Right lobe of liver (tissue), 4 donors: ENCODE data around the gene IFIT5.
"Not testable (repeated sequence)": the region's sequence is repeated elsewhere in the genome, so short reads cannot be mapped to it uniquely, and the experiment has no call there.

ENCODE experiments used
- POLR2A ChIP-seq: fragments of 450-650 bp; IDR thresholded peaks from one replicate; pipeline ENCODE4 v1.6.1; 2017; ENCODE audit warnings: antibody characterized with exemption, mild to moderate bottlenecking
- TF ChIP-seq, protein P1 (sequence below), 4 donors: fragments of 200-600 bp in 3 of 4; fragments of 450-650 bp in 1 of 4; IDR thresholded peaks; one replicate each; pipeline versions ENCODE4 v1.5.1 to v1.8.0; 2016 to 2022; ENCODE audit warnings: antibody characterized with exemption in 4 of 4, mild to moderate bottlenecking in 2 of 4
- donor health status: DM: no; HTN: no; CAD: no.
- donor health status: DM: no; HTN: no; CAD: no.
- donor health status: DM: no; HTN: yes; CAD: no.

- TF ChIP-seq, protein P1, sequence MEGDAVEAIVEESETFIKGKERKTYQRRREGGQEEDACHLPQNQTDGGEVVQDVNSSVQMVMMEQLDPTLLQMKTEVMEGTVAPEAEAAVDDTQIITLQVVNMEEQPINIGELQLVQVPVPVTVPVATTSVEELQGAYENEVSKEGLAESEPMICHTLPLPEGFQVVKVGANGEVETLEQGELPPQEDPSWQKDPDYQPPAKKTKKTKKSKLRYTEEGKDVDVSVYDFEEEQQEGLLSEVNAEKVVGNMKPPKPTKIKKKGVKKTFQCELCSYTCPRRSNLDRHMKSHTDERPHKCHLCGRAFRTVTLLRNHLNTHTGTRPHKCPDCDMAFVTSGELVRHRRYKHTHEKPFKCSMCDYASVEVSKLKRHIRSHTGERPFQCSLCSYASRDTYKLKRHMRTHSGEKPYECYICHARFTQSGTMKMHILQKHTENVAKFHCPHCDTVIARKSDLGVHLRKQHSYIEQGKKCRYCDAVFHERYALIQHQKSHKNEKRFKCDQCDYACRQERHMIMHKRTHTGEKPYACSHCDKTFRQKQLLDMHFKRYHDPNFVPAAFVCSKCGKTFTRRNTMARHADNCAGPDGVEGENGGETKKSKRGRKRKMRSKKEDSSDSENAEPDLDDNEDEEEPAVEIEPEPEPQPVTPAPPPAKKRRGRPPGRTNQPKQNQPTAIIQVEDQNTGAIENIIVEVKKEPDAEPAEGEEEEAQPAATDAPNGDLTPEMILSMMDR (IDR thresholded peaks at IDR 0.05) = not testable (repeated sequence)
- TF ChIP-seq POLR2A = not testable (repeated sequence)
Observed at GRCh38 chr10:89391226-89391576, 23.2 kb upstream of the IFIT5 start.
